Kidney tubule cell (primary cell): Measurements from ENCODE around the gene ZNF599.
"Not testable (repeated sequence)": the region's sequence is repeated elsewhere in the genome, so short reads cannot be mapped to it uniquely, and the experiment has no call there.

Experiments used
- DNase-seq: peaks from one replicate; pipeline ENCODE4 v3.0.0-alpha.2; 2018; ENCODE audit warnings: low spot score

Gene ZNF599

GRCh38 chr19:34772697-34773554, at the start of gene ZNF599:
TSS of gene ZNF599 (minus strand) at chr19:34773215. CDS start at chr19:34772841, 374 bp downstream.
- peak; percentile 89 for DNase-seq

DNA sequence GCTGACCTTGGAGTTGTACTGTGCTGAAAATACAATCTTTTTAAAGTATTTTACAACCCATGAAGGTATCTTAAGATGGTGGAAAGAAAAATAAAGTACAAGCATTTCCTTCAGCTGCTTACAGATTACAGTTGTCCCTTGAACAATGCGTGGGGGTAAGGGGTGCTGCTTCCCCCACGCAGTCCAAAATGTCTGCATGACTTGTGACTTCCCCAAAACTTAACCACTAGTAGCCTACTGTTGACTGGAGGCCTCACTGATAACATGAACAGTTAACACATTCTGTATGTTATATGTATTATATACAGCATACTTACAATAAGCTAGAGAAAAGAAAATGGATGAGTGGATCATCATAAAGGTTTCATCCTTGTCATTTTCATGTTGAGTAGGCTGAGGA, 45.3 kb upstream of the ZNF599 start:
- no peak for DNase-seq

GRCh38 chr19:34816708-34817107, 43.7 kb upstream of the ZNF599 start:
- no peak for DNase-seq

GRCh38 chr19:34808566-34808965, 35.6 kb upstream of the ZNF599 start:
- DNase-seq = peak; percentile 65

- no peak for DNase-seq
These were observed 34.2 kb upstream of the ZNF599 start for GRCh38 chr19:34806976-34807860.

- DNase-seq = no peak
These were observed 31.1 kb upstream of the ZNF599 start for GRCh38 chr19:34804115-34804514.

DNA sequence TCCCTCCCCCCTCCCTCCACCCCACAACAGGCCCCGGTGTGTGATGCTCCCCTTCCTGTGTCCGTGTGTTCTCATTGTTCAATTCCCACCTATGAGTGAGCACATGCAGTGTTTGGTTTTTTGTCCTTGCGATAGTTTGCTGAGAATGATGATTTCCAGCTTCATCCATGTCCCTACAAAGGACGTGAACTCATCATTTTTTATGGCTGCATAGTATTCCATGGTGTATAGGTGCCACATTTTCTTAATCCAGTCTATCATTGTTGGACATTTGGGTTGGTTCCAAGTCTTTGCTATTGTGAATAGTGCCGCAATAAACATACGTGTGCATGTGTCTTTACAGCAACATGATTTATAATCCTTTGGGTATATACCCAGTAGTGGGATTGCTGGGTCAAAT, 23.9 kb upstream of the ZNF599 start:
- DNase-seq = not testable (repeated sequence)

DNA sequence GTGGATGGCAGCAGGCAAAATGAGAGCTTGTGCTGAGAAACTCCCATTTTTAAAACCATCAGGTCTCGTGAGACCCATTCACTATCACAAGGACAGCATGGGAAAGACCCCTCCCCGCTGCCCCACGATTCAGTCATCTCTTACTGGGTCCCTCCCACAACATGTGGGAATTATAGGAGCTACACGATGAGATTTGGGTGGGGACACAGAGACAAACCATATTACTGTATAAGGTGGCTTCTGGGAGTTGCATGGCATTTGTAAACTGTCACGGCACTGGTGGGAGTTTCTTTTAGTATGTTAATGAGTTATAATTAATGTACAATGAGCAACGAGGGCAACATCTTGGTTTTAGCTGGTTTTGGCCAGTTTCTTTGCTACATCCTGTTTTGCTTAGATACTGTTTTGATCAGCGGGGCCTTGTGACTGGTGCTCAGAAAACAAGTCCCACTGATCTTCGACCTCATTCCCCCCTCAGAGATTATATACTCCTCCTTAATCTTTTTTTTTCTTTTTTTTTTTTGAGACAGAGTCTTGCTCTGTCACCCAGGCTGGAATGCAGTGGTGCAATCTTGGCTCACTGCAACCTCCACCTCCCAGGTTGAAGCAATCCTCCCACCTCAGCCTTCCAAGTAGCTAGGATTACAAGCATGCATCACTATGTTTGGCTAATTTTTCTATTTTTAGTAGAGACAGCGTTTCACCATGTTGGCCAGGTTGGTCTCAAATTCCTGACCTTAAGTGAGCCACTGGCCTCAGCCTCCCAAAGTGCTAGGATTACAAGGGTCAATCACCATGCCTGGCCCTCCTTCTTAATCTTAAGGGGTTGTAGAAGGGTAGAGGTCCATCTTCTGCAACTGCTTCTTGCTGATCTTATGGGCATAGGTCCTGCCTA, 21.3 kb upstream of the ZNF599 start:
- DNase-seq = no peak

DNA sequence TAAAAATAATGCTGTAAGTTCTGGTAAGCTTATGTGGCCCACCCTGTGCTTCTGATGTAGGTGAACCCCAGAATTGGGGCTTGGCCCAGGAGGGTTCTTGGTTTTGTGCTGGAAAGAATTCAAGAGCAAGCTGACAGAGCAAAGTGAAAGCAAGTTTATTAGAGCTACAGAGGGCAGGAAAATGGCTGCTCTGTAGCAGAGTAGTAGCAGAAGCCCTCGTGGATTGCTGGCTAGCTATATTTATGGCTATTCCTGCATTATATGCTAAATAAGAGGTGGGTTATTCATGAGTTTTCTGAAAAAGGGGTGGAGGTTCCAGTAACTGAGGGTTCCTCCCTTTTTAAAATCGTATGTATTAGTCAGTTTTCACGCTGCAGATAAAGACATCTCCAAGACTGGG, 20.6 kb upstream of the ZNF599 start:
- DNase-seq = no peak

GRCh38 chr19:34788074-34788473, 15.1 kb upstream of the ZNF599 start:
- no peak for DNase-seq

- no peak for DNase-seq
These were observed 14.2 kb upstream of the ZNF599 start for GRCh38 chr19:34787059-34787824.

DNA sequence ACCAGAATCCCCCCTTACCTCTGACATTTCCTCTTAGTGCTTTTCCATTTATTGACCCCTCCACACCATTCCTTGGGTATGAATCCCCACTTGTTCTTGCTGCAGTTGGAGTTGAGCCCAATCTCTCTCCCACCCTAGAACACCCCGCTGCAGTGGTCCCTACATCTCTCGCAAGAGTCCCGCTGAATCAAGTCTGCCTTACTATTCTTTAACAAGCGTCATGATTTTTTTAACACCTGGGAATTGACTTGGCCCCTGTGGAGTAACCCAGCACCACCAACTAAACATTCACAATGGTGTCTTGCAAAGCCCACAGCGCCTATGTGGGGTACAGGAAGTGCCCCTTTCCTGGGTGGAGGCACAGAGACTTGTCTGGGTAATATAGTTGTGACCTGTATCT, 13.2 kb upstream of the ZNF599 start:
- DNase-seq = no peak

DNA sequence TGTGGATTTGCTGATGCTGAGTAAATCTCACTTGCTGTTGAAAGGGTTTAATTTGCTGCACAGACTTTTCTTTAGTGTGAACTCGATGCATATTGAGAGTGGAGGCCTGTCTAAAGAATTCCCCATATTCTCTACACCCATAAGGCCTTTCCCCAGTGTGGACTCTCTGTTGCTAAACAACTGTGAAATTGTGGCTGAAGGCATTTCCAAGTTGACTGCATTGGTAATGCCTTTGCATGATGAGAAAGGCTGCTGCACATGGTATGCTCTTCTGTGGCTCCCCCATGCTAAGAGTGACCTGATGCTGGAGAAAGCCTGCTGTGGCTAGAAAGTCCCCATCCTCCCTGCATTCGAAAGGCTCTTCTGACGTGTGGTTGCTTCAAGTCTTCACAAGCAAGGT, 6.6 kb upstream of the ZNF599 start:
- no peak for DNase-seq

- DNase-seq = no peak
These were observed 5.3 kb upstream of the ZNF599 start for GRCh38 chr19:34778342-34778741.

DNA sequence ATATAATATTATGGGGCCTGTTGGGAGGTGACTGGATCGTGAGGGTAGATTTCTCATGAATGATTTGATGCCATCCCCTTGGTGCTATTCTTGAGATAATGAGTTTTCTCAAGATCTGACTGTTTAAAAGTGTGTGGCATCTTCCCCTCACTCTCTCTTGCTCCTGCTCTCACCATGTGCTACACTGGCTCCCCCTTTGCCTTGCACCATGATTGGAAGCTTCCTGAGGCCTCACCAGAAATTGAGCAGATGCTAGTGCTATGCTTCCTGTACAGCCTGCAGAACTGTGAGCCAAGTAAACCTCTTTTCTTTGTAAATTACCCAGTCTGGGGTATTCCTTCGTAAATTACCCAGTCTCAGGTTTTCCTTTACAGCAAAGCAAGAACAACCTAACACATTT, 1.8 kb upstream of the ZNF599 start:
- DNase-seq = no peak

DNA sequence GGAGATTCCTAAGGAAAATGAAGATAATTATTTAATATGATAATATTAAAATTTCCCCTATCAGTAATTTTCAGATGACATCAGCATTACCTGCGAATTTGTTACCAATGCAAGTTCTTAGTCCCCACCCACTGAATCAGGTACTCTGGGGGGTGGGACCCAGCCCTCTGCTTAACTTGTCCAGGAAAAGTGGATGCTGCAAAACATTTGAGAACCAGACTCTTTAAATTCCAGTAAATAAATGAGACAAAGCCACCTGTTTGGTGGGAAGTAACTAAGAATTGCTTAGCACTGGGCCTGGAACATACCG, 495 bp upstream of the ZNF599 start:
- no peak for DNase-seq

GRCh38 chr19:34767951-34768350, 5.1 kb downstream of the ZNF599 start:
- no peak for DNase-seq

DNA sequence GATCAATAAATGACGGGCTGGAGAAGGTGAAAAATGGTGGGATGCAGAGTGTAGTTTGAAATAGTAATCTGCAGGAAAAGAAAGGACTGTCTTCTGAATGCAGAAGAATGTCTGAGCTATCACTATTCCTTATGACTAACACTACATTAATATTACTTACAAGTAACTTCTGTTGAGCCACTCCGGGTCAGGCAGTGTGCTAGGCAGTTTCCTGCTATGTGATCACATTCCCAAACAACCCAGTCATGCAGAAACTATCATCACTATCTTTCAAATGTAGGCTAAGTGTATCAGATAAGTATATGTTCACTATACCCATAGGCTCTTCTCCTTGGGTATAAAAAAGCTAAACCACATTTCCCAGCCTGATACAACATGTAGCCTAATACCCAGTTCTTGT, 6.6 kb downstream of the ZNF599 start:
- DNase-seq = peak; percentile 31

GRCh38 chr19:34759218-34759917, 13.6 kb downstream of the ZNF599 start:
- DNase-seq = no peak

GRCh38 chr19:34757441-34757840, 15.6 kb downstream of the ZNF599 start:
- no peak for DNase-seq
